ENCODE data around the gene PIK3C3.
"Not testable (repeated sequence)": the region's sequence is repeated elsewhere in the genome, so short reads cannot be mapped to it uniquely, and the experiment has no call there.

The PIK3C3 gene

DNA sequence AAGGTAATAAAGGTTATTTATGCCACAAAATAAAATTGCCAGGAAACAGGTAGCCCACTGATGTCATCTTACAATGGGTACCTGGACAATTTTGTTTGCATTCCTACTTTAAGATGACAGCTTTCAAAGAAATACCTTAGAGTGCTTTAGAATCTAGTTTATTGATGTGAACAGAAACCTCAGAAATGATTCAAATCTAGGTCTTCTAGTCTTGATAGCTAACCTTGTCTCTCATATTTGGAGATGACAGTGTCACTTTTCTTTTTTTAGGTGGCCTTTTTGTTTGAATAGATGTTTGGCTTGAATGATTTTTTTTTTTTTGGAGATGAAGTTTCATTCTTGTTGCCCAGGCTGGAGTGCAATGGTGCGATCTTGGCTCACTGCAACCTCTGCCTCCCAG is 69.1 kb downstream of the PIK3C3 start:
- no peak for DNase-seq (ENCODE audit: low spot score)

DNA sequence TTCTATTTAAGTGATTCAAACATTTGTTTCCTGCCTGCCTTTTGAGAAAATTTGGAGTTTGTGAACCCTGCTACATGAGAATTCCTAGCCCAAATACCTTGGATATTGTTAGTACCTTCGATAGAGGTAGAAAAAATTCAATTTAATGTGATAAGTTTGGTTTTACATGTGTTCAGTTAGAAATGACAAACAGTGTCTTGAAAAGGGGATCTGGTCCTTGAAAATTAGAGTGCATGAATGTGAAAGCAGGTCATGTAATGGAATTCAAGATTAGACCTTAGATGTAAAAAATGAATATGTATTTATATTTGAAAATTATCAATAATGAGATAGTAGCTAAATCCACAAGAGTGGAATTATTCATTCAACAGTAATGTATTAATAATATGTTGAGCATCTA is 70.5 kb downstream of the PIK3C3 start:
- DNase-seq (ENCODE audit: low spot score) = no peak

DNA sequence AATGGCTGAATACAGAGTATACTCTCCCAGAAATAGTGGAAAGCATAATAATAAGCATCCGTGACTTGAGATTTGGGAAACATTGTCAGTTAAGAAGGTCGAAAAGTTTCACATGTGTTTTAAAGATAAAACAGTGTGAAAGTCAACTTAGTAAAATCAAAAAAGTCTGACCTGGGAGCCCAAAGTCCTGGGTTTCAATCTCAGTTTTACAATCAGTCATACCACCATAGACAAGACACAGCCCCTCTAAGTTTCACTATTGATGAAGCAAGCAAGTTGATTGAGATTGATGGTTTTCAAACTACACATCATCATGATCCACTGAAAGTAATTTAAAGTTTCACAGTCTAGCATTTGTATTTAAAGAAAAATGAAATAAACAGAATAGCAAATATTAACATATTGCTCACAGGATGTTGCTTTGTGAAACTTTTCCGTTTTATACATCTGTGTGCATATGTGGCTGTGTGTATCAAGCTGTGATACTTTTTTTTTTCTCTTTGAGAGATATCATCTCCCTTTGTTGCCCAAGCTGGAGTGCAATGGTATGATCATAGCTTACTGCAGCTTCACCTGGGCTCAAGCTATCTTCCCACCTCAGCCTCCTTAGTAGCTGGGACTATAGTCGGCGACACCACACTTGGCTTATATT is 71.1 kb downstream of the PIK3C3 start:
- DNase-seq (ENCODE audit: low spot score) = no peak

DNA sequence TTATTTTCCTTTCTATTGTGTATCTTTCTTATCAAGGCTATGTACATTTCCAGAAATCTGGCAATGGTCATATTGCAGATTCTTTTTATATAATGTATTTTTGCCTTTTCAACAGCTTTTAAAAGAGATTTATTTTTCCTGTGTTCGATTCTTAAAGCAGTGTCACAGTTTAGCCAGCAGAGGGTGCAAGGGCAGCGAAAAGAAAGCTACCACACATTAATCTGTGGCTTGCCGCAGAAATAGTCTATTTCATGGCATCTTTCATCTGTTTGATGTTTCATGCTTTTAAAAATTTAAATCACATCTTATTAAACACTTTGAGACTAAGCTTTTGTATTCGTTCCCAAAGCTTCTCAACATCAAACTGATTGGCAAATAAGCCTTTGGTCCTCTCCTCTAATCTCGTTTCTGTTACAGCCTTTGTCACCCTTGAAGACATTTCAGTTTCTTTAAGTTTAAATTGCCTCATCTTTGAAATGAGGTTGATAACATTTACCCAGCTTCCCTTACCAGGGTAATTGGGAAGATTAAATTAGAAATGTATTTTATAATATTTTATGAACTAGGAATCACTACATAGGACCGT is 73.3 kb downstream of the PIK3C3 start:
- peak; percentile 56 for DNase-seq (ENCODE audit: low spot score)

DNA sequence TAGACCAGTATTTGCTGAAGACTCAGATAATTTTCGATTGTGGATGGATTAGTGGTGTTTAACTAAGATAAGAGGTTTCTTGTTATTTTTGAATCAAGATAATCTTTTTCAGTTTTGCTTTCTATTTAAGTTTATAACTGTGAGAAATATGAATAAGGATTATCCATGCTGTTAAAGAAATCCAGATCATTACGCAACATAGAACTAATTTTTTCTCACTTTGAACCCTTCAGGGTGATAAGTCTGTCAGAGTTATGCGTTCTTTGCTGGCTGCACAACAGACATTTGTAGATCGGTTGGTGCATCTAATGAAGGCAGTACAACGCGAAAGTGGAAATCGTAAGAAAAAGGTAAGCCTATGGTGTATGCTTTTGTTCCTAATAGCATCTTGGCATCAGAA is 74.1 kb downstream of the PIK3C3 start:
- DNase-seq (ENCODE audit: low spot score) = no peak

DNA sequence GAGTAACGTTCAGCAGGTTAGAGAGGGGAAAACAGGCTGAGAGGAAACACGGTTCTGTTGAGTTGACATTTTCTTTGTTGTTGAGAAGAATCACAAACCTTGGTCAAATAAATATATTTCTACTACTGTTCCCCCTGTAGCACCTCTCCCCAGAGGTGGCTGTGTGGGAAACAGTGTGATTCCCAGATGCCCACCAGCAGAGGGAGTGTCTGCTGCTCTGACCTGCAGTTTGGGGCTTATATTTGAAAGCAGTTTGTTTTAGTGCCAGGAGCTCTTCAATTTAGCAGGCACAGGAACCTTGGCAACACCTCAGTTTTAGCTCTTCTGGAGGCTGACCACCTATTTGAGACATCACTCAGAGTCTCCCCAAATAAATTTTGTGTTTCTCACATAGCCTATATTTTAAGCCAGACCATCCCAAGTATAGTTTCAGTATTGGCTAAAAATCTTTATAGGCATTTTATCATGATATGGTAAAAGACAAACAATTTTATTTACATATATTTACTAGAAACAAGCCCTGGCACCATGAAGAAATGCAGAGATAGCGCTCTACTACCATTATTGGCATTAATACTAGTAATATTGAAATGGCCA is 75.7 kb downstream of the PIK3C3 start:
- peak; percentile 14 for DNase-seq (ENCODE audit: low spot score)

DNA sequence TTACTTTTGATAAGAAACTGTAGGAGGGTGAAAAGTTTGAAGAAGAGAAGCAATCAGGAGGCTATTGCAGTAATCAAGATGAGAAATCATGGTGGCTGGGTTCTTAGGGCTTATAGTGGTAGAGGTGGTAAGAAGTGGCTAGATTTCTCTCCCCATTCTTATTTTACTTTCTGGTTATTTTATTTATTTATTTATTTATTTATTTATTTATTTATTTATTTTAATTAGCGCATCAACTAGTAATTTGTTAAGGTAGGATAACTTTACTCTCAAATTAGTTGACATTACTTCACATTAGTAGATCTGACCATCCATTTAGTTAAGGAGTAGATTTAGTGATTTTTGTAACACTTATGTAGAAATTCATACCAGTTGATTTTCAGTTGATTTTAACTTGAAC is 77.4 kb downstream of the PIK3C3 start:
- DNase-seq (ENCODE audit: low spot score) = no peak

DNA sequence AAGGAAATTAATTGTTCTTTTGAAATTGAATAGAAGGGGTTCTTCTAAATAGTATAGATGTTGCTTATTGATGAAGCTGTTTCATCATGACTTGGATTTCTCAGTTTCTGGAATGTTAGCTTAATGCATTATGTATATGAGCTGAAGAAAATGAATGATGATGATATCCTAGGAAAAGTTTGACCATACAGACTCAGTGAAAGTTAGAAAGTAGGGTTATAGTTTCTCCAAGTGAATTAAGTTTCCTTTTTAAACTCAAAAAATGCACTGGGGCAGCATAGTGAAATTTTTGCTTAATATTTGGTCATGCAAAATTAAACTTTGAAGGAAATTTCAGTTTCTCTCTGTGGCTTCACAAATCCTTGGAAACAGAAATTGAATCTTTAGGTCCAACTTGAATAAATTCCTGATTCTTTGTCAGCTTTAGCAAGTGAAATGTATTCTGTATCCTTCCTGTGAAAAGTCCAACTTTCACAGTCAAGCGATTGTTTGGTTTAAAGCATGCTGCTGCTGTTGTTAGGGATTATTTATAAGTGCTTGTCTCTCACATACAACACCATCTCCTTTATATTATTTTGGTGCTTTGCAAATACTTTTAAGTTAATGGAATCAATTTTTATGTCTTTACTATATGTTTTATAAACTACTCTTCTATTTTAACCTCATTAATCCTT is 78.2 kb downstream of the PIK3C3 start:
- DNase-seq (ENCODE audit: low spot score) = peak; percentile 12

DNA sequence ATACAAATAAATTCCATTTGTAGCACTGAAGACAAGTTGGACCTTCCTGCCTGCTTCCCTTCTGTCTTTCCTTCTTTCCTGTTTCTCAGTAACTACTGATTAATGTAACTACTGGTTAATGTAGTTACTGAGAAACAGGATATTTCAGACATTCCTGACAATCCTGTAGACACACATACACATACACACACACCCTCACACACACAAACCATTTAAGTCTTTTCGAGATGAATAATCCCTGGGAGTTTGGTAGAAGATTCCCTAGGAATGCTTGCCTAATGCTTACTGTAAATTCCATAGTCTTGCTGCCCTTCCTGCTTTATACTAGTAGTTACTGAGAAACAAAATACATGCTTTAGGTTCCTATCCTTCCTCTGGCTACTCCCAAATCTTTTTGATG is 83.9 kb downstream of the PIK3C3 start:
- DNase-seq (ENCODE audit: low spot score) = no peak

DNA sequence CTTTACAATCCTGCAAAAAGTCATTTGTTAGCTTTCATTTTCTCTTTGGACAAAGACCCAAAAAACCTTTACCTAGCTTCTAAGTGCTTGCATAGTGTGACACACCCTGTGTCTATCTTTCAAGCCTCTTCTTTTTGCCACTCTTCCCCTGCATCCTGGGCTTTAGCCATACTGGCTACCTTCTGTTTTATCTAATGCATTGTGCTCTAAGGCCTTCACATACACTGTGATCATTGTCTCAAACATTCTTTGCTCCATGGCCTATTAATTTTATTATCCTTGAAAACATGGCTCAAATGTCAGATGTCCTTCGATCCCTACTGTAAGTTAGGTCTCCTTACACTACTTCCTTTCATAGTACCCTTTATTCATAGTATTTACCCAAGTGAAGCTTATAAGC is 84.4 kb downstream of the PIK3C3 start:
- DNase-seq (ENCODE audit: low spot score) = no peak

DNA sequence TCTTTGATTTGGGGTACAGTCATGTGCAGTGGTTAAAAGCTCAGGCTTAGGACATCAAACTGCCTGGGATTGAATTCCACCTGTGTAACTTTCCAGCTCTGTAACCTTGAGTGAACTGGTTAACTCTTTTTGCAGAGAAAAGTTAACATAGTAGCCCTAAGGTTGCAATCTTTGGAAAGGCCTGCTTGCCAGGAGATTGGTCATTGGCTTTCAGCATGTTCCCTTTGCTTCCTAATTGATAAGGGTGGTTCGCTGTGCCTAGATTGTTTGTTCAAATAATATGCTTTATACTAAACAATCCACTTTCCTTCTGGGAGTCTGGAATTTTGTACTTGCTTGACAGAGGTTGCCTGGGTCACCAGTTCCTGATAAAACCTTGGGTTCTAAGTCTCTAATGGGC is 86.8 kb downstream of the PIK3C3 start:
- no peak for DNase-seq (ENCODE audit: low spot score)

DNA sequence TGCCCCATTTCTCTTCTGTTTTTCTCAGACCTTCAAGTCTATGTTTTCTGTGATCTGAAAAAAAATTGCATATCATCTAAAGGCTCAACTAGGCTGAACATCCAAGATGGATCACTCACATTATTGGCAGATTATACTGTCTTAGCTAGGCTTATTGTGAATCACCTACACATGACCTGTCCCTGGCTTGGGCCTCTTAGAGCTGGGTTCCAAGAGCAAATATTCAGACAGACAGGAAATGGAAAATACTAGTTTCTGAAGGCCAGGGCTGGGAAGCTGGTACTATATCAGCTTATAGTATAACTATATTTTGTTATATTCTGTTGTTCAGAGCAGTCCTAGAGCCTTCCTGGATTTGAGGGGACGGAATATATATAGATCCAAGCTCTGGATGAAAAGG is 90.3 kb downstream of the PIK3C3 start:
- no peak for DNase-seq (ENCODE audit: low spot score)

DNA sequence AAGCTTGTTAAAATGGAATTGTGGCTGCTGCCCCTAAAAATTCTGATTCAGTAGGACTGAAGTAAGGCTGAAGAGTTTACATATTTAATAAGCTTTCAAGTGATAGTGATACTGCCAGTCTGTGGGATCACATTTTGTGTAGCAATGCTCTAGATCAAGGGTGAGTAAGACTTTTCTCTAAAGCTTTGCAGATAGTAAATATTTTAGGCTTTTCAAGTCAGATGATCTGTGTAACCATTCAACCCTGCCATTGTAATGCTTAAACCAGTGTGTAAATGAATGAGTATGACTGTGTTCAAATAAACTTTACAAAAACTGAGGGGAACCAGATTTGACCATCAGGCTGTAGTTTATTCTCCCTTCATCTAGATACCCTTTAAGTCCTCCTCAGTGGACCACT is 92.7 kb downstream of the PIK3C3 start:
- no peak for DNase-seq (ENCODE audit: low spot score)

DNA sequence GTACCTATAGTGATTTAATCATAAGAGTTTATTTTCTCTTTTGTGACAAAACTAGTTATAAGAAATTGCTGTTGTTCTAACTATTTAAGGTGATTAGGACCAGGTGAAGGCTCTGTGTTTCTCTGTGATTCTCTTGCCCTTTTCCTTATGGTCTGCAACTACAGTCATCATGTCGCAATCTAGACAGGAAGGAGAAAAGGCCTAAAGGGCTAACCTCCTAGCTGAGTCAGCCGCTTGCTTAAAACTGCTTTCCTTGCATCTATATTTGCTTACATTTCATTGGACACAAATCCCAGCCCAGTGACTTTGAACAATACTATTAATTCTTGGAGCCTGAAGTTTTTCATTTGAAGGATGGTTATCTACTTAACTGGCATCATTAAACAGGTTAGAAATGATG is 93.1 kb downstream of the PIK3C3 start:
- no peak for DNase-seq (ENCODE audit: low spot score)

DNA sequence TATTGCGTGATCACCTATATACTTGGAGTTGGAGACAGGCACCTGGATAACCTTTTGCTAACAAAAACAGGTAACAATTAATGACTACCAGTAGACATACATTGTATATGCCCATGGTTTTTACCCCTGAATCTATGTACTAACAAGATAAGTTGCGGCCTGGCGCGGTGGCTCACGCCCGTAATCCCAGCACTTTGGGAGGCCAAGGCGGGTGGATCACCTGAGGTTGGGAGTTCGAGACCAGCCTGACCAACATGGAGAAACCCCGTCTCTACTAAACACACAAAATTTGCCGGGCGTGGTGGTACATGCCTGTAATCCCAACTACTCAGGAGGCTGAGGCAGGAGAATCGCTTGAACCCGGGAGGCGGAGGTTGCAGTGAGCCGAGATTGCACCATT is 94.5 kb downstream of the PIK3C3 start:
- DNase-seq (ENCODE audit: low spot score) = not testable (repeated sequence)

DNA sequence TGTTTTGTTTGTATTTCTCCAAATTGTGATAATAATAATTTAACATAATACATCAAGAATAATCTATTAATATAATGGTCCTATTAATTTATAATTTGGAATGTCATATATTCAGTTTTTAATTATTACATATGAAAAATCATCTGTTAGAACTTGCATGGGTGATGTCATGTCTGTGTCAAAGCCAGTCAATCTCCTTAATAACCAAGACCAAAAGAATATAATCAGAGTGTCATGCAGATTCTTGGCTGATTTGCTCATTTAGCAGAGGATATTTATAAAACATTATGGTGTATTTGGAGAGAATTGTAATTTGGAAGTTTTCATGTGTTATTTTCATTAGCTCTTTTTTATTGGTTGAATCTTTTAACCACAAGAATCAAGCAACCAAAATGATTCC is 96.4 kb downstream of the PIK3C3 start:
- DNase-seq (ENCODE audit: low spot score) = no peak

DNA sequence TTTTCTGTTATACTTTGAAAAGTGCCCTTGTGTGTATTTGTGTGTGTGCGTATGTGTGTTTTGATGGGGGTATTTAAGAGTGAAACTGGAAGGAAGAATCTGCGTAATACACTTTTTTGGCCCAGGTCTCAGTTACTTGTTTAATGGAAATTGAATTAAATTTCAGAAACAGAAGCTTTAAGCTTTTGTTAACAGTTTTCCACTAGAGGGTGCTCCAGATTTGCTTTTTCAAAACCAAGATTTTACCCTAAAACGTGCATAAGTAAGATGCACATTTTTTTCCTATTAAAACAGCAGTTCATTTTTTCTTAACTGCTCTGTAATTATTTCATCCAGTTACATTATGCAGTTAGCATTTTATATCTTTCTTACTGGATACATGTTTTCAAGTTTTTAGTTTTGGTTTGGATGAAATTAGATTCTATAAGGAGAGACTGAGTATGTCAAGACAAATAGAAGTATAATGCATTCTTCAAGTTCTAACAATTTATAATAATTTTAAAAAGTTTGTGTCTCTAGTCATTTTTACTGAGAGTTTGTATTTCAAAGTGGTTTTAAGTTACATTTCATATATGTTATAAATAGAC is 97.2 kb downstream of the PIK3C3 start:
- peak; percentile 27 for DNase-seq (ENCODE audit: low spot score)

DNA sequence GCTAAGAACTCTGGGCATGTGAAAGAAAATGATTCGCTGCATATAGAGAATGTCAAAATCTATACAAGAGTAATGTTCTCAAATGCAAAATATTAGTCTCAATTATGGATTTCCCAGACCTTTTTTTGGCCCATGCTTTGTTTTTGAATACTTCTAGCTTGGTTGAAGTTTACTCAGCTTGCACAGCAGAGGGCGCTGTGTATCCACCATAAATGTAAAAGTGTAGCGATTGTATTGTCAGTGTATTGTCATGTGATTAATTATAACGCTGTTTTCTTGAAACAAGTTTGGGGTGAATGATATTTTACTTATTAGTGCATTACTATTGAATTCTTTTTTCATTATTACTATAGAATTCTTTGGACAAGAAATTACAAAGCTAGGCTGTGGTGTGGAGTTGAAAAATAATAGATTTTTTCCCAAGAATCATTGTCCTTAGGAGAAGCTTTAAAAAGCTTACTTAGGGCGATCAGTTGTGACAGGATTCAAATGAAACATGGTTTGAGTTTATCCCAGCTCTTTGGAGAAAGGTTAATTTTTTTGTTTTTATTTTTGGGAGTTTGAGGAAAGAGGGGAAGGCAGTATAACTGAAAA is 98.3 kb downstream of the PIK3C3 start:
- peak; percentile 87 for DNase-seq (ENCODE audit: low spot score)

DNA sequence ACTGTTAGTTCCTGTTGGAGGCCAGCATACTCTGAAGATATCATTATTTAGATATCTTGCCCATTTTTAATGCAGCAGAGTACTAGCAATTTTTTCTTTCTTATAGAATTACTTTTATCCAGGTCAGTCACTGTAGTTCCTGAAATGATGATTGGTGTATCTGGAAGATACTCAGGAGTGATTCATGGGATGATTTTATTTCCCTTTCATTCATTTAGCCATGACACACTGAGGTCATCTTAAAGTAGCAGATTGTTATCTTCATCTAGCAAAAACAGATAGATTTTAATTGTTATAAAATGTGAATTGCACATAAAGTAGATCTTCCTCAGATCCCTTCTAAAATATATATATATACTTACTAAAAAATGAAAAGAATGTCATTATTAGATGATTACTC is 109.1 kb downstream of the PIK3C3 start:
- no peak for DNase-seq (ENCODE audit: low spot score)

DNA sequence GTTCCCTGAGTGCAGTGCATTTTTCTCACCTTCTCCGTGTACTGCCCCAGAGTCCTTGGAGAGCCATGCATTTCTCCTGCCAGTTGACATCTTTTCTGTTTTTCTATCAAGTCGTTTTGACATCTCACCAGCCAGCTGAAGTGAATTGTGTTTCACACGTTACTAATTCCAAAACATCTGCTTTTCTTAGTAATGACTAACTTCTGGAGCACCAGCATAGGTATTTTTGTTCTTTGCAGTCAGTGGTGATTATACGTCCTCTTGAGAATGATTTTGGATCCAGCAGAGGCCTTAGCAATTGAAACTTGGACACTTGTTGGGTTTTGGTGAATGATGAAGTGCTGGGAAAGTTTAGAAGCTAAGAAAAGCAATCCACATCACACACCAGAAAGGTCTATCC is 112.5 kb downstream of the PIK3C3 start:
- no peak for DNase-seq (ENCODE audit: low spot score)

DNA sequence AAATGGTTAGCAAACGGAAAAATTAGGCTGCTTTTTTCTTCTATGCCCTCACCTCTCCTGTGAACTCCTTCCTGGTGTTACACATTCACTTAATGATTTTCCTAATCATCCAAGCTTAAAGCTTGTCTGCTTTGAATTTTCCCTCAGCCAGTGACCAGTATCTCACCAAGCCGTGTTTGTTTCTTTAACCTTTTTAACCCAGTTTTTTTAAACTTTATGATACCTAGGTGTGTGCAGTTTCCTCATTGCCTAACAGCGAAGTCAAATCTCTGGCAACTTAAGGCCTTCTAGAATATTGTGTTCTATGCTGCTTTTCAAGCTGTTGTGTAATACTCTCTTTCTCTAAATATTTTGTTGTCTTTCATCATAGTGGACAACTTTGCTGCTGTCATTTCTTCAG is 113.0 kb downstream of the PIK3C3 start:
- no peak for DNase-seq (ENCODE audit: low spot score)

DNA sequence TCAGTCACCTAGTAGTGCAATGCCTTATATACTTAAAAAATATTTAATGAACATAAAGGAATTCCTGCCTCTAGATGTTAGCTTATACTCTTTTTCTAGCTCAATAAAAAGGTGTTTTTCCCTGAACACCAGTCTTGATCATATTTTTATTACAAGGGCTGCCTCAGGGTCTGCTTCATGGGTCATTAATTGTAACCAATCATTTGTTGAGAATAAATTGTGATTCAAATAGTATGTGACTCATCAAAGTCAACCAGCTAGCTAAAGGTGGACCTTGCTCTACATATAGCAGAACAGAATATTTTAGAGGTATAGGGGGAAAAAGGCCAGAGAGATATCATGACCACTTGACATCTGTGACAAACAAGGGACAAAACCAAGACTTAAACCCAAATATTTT is 114.0 kb downstream of the PIK3C3 start:
- DNase-seq (ENCODE audit: low spot score) = no peak

DNA sequence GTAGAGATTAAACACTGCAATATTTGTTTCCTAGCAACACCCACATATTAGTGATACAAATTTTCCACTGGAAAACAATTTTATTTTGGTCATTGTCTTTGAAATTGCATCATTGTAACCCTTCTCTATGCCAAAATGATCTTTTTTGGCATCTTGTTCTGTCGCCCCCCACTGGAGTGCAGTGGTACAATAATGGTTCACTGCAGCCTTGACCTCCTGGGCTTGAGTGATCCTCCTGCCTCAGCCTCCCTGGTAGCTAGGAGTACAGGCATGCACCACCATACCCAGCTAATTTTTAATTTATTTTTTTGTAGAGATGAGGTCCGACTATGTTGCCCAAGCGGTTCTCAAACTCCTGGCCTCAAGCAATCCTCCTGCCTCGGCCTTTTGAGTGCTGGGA is 117.4 kb downstream of the PIK3C3 start:
- no peak for DNase-seq (ENCODE audit: low spot score)
